DMS153 treated with DMSO at 0.1 percent for 48 hours (cell line): ENCODE data around the gene SLC26A1.

ENCODE experiments used
- DNase-seq: peaks from one replicate; lab custom pipeline; 2025; ENCODE audit not compliant: unreplicated experiment; lab: John Stamatoyannopoulos, UW

Gene SLC26A1

DNA sequence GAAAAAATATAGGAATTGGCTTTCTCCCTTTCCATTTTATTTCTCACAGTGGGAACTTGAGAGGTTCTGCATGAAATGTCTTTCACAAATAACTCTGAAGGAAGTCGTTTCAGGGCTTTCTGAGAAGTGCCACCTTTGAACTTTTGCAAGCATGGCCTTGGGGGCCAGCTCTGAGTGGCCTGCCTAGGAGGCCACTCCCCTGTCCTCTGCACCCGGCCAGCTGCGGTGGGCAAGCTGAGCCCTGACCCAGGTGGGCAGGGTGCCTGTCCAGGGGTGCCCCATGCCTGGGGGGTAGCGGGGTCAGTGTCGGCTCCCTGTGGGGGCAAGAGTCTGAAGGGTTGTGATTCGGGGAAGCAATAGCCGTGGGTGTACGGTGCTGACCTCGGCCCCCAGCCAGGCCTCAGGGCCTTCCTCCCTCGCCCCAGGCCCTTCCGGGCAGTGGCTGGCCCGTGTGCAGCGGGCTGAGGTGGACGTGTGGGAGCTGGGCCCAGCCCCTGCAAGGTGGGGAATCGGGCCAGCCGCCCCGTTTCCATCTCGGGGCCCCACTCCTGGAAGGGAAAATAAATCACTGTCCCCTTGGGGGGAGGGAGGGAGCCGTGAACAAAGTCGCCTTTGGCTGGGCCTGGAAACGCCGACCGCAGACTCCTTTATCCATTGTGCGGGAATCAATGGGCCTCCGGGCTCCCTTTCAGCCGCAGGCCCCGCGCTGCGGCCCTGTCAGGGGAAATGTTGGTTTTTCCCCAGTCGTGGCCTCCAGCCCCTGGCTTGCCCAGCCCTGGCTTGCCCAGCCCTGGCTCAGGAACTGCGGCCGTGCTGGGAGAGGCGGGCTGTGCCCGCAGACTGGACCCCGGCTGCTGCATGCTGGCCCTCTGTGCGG, 21.3 kb upstream of the SLC26A1 start:
- DNase-seq = no peak

- DNase-seq = no peak
Measured at GRCh38 chr4:1013225-1014073, 20.2 kb upstream of the SLC26A1 start.

- no peak for DNase-seq
Measured at GRCh38 chr4:1012034-1012739, 19.0 kb upstream of the SLC26A1 start.

DNA sequence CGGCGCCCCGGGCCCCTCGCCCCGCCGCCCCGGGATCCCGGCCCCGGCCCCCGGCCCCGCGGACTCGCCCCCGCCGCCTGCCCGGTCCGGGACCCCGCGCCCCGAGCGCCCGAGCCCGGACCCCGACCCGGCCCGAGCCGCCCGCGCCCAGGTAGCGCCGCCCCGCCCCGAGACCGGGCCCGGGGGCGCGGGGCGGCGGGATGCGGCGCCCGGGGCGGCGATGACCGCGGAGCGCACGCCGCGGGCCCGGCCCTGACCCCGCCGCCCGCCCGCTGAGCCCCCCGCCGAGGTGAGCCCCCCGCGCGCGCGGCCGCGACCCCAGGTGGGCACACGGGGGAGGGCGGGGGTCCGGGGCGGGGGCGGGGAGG, 18.4 kb upstream of the SLC26A1 start:
- no peak for DNase-seq

GRCh38 chr4:1011022-1011665, 17.9 kb upstream of the SLC26A1 start, which contains the start of gene FGFRL1:
Gene FGFRL1 (plus strand): TSS chr4:1011626. CDS start chr4:1012486, 860 bp downstream.
- DNase-seq = no peak

DNA sequence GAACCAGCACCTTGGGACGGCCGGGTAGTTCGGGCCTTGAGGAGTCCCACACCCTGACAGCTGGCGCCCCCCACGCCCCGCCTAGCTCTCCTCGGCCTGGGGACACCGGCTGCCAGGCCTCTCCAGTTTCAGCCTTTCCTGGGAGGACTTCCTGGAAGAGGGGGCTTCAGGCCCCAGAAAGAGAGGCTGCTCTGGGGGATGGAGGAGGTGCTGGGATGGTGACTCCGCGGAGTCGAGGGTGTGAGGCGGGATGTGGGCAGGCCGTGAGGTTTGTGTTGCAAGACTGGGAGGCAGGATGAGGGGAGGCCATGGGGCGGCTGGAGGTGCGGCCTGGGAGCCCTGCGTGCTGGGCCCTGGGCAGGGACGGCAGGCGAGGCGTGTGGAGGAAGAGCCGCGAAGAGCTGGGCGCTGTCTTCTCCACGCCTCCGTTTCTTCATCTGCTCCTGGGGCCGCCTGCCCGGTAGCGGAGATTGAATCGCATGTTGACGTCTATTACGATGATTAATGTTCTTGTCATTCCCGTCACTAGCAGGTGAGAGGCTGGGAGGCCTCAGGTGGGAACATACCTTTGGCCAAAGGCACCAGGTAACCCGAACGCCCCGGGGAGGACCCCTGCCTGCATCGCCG, 17.3 kb upstream of the SLC26A1 start:
- DNase-seq = no peak

GRCh38 chr4:1009542-1010394, 16.6 kb upstream of the SLC26A1 start:
- no peak for DNase-seq

- no peak for DNase-seq
Measured at GRCh38 chr4:1008840-1009541, 15.8 kb upstream of the SLC26A1 start.

DNA sequence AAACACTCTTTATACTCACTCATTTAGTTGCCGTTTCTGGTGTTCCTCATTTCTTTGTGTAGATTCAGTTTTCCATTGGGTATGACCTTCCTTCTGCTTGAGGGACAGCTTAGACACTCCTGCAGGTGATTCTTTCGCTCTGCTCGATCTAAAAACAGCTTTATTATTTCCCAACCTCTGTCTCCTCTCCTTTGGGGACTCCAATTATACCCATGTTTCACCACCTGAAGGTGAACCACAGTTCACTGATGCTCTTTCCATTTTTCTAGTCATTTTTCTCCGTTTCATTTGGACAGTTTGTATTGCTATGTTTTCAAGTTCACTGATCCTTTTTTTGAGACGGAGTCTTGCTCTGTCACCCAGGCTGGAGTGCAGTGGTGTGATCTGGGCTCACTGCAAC, 13.7 kb upstream of the SLC26A1 start:
- no peak for DNase-seq

GRCh38 chr4:1004557-1005485, 11.6 kb upstream of the SLC26A1 start:
- DNase-seq = no peak

GRCh38 chr4:1004071-1004418, 10.8 kb upstream of the SLC26A1 start:
- DNase-seq = no peak

GRCh38 chr4:1003271-1004070, 10.3 kb upstream of the SLC26A1 start:
- no peak for DNase-seq

- no peak for DNase-seq
Measured at GRCh38 chr4:1002631-1003251, 9.5 kb upstream of the SLC26A1 start.

GRCh38 chr4:1002131-1002630, 9.0 kb upstream of the SLC26A1 start:
- DNase-seq = no peak

GRCh38 chr4:1001561-1002130, 8.4 kb upstream of the SLC26A1 start:
- no peak for DNase-seq

- no peak for DNase-seq
Measured at GRCh38 chr4:1000686-1001260, 7.6 kb upstream of the SLC26A1 start.
